Measurements from ENCODE around the gene KLK5.

GRCh38 chr19:50912727-50913716 lies 39.8 kb downstream of the KLK5 start:
- TF ChIP-seq CTCF (IDR thresholded peaks at IDR 0.05) (no peak), POLR2A (IDR thresholded peaks at IDR 0.05; ENCODE audit: low read depth) (no peak), POLR2AphosphoS5 (IDR thresholded peaks at IDR 0.05) (no peak), EP300 (IDR thresholded peaks at IDR 0.05) (no peak)

Measured in esophagus muscularis mucosa (tissue), 4 donors.